ENCODE results near the gene TFPI2.

- no peak for TF ChIP-seq CTCF (conservative IDR thresholded peaks at IDR 0.05; ENCODE audit: low read depth, low read length)
- no peak for TF ChIP-seq USF2 (IDR thresholded peaks at IDR 0.05; ENCODE audit: low read depth, low read length)
- no peak for TF ChIP-seq POLR2A (IDR thresholded peaks at IDR 0.05; ENCODE audit: low read depth, low read length)
- no peak for TF ChIP-seq MXI1 (IDR thresholded peaks at IDR 0.05; ENCODE audit: borderline replicate concordance, low read depth, low read length)
- no peak for TF ChIP-seq MAZ (IDR thresholded peaks at IDR 0.05; ENCODE audit: borderline replicate concordance, low read depth, low read length)
- no peak for TF ChIP-seq BHLHE40 (IDR thresholded peaks at IDR 0.05; ENCODE audit: low read depth, low read length)
- TF ChIP-seq RAD21 (IDR thresholded peaks at IDR 0.05; ENCODE audit: low read length), result no peak
- no peak for TF ChIP-seq CEBPB (IDR thresholded peaks at IDR 0.05; ENCODE audit: low read depth, low read length)
- no peak for TF ChIP-seq SMC3 (IDR thresholded peaks at IDR 0.05; ENCODE audit: low read depth, low read length)
- no peak for TF ChIP-seq FOS (IDR thresholded peaks at IDR 0.05; ENCODE audit: low read depth, low read length)
- TF ChIP-seq, protein P1, sequence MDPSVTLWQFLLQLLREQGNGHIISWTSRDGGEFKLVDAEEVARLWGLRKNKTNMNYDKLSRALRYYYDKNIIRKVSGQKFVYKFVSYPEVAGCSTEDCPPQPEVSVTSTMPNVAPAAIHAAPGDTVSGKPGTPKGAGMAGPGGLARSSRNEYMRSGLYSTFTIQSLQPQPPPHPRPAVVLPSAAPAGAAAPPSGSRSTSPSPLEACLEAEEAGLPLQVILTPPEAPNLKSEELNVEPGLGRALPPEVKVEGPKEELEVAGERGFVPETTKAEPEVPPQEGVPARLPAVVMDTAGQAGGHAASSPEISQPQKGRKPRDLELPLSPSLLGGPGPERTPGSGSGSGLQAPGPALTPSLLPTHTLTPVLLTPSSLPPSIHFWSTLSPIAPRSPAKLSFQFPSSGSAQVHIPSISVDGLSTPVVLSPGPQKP (IDR thresholded peaks at IDR 0.05; ENCODE audit: borderline replicate concordance, low read depth, low read length), result no peak
- no peak for TF ChIP-seq MAFK (IDR thresholded peaks at IDR 0.05; ENCODE audit: low read depth, low read length)
- no peak for TF ChIP-seq RFX5 (IDR thresholded peaks at IDR 0.05; ENCODE audit: low read depth, low read length)
Measured at GRCh38 chr7:93835702-93836101, 54.9 kb downstream of the TFPI2 start.
